ENCODE results near the gene C1QTNF5.

DNA sequence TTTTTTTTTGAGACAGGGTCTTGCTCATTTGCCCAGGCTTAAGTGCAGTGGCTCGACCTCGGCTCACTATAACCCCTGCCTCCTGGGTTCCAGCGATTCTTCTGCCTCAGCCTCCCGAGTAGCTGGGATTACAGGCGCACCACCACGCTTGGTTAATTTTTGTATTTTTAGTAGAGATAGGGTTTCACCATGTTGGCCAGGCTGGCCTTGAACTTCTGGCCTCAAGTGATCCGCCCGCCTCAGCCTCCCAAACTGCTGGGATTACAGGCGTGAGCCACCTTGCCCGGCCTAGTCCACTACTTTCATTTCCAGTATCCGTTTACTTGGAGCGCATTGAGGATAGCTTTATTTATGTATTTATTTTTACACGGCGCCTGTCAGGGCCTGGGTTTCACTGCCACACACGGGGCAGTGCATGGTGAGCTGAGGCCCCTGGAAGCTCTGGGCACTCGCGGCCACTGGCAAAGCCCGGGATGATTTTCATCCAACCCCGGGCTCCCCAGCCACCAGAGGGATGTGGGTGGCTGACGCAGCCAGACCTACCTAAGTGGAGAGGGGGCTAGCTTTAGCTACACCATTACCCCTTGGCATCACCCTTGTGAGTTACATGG, 17.7 kb downstream of the C1QTNF5 start:
- TF ChIP-seq, protein P1, sequence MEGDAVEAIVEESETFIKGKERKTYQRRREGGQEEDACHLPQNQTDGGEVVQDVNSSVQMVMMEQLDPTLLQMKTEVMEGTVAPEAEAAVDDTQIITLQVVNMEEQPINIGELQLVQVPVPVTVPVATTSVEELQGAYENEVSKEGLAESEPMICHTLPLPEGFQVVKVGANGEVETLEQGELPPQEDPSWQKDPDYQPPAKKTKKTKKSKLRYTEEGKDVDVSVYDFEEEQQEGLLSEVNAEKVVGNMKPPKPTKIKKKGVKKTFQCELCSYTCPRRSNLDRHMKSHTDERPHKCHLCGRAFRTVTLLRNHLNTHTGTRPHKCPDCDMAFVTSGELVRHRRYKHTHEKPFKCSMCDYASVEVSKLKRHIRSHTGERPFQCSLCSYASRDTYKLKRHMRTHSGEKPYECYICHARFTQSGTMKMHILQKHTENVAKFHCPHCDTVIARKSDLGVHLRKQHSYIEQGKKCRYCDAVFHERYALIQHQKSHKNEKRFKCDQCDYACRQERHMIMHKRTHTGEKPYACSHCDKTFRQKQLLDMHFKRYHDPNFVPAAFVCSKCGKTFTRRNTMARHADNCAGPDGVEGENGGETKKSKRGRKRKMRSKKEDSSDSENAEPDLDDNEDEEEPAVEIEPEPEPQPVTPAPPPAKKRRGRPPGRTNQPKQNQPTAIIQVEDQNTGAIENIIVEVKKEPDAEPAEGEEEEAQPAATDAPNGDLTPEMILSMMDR (conservative IDR thresholded peaks at IDR 0.05) = no peak
- no peak for TF ChIP-seq EZH2 (IDR thresholded peaks at IDR 0.05; ENCODE audit: low read depth)
